ENCODE measurements around the gene PTGFRN. TPM values are rescaled to one million over a fixed set of nuclear protein-coding genes. Genes with fewer than 3 reads are reported as not detected.

The PTGFRN gene
- total and polyA plus RNA-seq, 9 of the 15 experiments (the other 6 are each of a cell fraction or from before 2014, with no cell fraction given): 17.3 to 33.1 (median 25.7) TPM

DNA sequence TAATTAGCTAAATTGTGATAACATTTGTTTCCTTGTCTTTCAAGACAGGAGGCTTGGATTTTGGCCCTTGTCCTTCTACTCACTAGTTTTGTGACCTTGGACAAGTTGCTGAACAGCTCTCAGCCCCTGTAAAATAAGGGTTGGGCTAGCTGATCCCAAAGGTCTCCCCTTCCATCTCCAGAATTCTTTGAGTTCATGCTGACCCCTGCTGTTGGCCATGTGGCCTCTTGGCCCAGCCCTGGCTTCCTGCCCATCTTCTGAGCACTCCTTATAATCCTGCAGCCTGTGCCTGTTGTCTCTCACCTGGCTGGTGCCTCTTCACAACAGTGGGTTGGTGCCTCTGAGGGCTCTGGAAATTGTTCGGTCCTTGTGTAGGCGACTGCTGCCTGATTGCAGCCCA is 10.1 kb downstream of the PTGFRN start:
- Histone ChIP-seq H3K4me2 (ENCODE audit: insufficient read depth, low read length) (no peak overlapping the region; the same call in 1 of the 2 replicates), H3K36me3 (ENCODE audit: control insufficient read depth, insufficient read depth, low read length) (peaks cover 6% of the 10 kb centered on the region; the same call in 2 of the 3 replicates), H4K20me1 (replicated peaks; ENCODE audit: control insufficient read depth, insufficient read depth, low read length) (no peaks in the 10 kb centered on the region), H2AFZ (ENCODE audit: low read depth, low read length) (no peak overlapping the region), H3K9me3 (replicated peaks; ENCODE audit: control insufficient read depth, insufficient read depth, low read depth, low read length) (no peaks in the 10 kb centered on the region), H3K9me1 (ENCODE audit: control insufficient read depth, insufficient read depth, low read length) (peaks cover 7% of the 10 kb centered on the region), H3K27ac (ENCODE audit: extremely low read depth, low read depth, low read length) (no peak overlapping the region), H3K9ac (ENCODE audit: insufficient read depth in 1 of 2, low read depth in 2 of 2, low read length in 2 of 2) (peak overlapping the region in 1 of 2 experiments; percentile 27; a peak in 1 of 4 replicates), H3K4me1 (replicated peaks in 1 of 2; ENCODE audit: control insufficient read depth in 2 of 2, insufficient read depth in 2 of 2, low read length in 2 of 2) (peaks cover 24 to 61% of the 10 kb centered on the region in 2 experiments), H3K79me2 (ENCODE audit: control insufficient read depth, insufficient read depth, low read length) (peaks cover 72% of the 10 kb centered on the region), H3K4me3 (no peak overlapping the region), H3K27me3 (ENCODE audit: control insufficient read depth in 2 of 2, insufficient read depth in 2 of 2, low read length in 2 of 2) (no peaks in the 10 kb centered on the region)
- intact Hi-C loops (cut with micrococcal nuclease) (loop anchor here (5.0 kb wide), 2 partner anchors 73 to 183 kb away; no protein-coding TSS in a partner anchor), in situ Hi-C loops (cut with MboI) (no loop called here)
- ChIA-PET POLR2A (interaction anchor here (0.9 to 3.3 kb wide), 4 partner anchors 9 to 41 kb away, joined by 3 to 15 read pairs (median 8); partner anchors contain the start of gene PTGFRN), CTCF (ENCODE audit: low intra/inter-chr PET ratio) (interaction anchor here (0.6 to 1.5 kb wide), 3 partner anchors 103 to 763 kb away, joined by 3 to 10 read pairs (median 3); no protein-coding TSS in a partner anchor)
- ATAC-seq (peak; percentile 68), FAIRE-seq (peak; percentile 52), DNase-seq (ENCODE audit: extremely low read depth in 1 of 4, low spot score in 3 of 4) (peak; percentile 31 to 72 (median 52))
- 80% methylated on average over 2 of the region's 2 CpGs for WGBS (ENCODE audit: insufficient coverage, low coverage, missing lambda C conversion rate)
- BruUV-seq (replicated peaks): no TSS peak
- TF ChIP-seq, protein P1, sequence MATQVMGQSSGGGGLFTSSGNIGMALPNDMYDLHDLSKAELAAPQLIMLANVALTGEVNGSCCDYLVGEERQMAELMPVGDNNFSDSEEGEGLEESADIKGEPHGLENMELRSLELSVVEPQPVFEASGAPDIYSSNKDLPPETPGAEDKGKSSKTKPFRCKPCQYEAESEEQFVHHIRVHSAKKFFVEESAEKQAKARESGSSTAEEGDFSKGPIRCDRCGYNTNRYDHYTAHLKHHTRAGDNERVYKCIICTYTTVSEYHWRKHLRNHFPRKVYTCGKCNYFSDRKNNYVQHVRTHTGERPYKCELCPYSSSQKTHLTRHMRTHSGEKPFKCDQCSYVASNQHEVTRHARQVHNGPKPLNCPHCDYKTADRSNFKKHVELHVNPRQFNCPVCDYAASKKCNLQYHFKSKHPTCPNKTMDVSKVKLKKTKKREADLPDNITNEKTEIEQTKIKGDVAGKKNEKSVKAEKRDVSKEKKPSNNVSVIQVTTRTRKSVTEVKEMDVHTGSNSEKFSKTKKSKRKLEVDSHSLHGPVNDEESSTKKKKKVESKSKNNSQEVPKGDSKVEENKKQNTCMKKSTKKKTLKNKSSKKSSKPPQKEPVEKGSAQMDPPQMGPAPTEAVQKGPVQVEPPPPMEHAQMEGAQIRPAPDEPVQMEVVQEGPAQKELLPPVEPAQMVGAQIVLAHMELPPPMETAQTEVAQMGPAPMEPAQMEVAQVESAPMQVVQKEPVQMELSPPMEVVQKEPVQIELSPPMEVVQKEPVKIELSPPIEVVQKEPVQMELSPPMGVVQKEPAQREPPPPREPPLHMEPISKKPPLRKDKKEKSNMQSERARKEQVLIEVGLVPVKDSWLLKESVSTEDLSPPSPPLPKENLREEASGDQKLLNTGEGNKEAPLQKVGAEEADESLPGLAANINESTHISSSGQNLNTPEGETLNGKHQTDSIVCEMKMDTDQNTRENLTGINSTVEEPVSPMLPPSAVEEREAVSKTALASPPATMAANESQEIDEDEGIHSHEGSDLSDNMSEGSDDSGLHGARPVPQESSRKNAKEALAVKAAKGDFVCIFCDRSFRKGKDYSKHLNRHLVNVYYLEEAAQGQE (IDR thresholded peaks at IDR 0.05; ENCODE audit: borderline replicate concordance): peak; percentile 53; the same call in 1 of the 2 replicates
- TF ChIP-seq, protein P1 (CRISPR knock-in tag; IDR thresholded peaks at IDR 0.05; ENCODE audit: low read depth): no peak
- TF ChIP-seq, protein P2, sequence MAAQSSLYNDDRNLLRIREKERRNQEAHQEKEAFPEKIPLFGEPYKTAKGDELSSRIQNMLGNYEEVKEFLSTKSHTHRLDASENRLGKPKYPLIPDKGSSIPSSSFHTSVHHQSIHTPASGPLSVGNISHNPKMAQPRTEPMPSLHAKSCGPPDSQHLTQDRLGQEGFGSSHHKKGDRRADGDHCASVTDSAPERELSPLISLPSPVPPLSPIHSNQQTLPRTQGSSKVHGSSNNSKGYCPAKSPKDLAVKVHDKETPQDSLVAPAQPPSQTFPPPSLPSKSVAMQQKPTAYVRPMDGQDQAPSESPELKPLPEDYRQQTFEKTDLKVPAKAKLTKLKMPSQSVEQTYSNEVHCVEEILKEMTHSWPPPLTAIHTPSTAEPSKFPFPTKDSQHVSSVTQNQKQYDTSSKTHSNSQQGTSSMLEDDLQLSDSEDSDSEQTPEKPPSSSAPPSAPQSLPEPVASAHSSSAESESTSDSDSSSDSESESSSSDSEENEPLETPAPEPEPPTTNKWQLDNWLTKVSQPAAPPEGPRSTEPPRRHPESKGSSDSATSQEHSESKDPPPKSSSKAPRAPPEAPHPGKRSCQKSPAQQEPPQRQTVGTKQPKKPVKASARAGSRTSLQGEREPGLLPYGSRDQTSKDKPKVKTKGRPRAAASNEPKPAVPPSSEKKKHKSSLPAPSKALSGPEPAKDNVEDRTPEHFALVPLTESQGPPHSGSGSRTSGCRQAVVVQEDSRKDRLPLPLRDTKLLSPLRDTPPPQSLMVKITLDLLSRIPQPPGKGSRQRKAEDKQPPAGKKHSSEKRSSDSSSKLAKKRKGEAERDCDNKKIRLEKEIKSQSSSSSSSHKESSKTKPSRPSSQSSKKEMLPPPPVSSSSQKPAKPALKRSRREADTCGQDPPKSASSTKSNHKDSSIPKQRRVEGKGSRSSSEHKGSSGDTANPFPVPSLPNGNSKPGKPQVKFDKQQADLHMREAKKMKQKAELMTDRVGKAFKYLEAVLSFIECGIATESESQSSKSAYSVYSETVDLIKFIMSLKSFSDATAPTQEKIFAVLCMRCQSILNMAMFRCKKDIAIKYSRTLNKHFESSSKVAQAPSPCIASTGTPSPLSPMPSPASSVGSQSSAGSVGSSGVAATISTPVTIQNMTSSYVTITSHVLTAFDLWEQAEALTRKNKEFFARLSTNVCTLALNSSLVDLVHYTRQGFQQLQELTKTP (IDR thresholded peaks at IDR 0.05; ENCODE audit: low read depth in 1 of 2, partially characterized antibody in 2 of 2): no peak
- TF ChIP-seq CTBP1 (IDR thresholded peaks at IDR 0.05; ENCODE audit: borderline replicate concordance): 0 out of 2 replicates have a peak, but pooled peaks have one; percentile 14
